Tibial nerve (tissue), 4 donors: Measurements from ENCODE around the gene NKAIN4. TPM values are rescaled to one million over a fixed set of nuclear protein-coding genes. Genes with fewer than 3 reads are reported as not detected.
A peak's percentile ranks its signal among the peaks of the same experiment; 100 is the strongest.

ENCODE experiments used
- DNase-seq, 2 donors: peaks; one replicate each; pipeline ENCODE4 v3.0.0-alpha.2; 2019; ENCODE audit warnings: low spot score in 2 of 2
- H3K27ac ChIP-seq, 4 donors: fragments of 200-600 bp; sonication (generic) in 3 of 4; one replicate each; pipeline ENCODE4 v1.5.1; 2017 to 2019; ENCODE audit warnings: mild to moderate bottlenecking in 1 of 4
- H3K27me3 ChIP-seq, 2 donors: fragments of 200-600 bp; sonication (generic) in 1 of 2; one replicate each; pipeline versions ENCODE4 v1.5.1 to v1.6.0; 2017 to 2019
- H3K36me3 ChIP-seq, 3 donors: fragments of 200-600 bp; sonication (generic); one replicate each; pipeline ENCODE4 v1.5.1; 2018 to 2019
- H3K4me1 ChIP-seq, 4 donors: fragments of 200-600 bp; sonication (generic) in 3 of 4; one replicate each; pipeline ENCODE4 v1.5.1; 2017 to 2019
- H3K4me3 ChIP-seq, 4 donors: fragments of 200-600 bp; sonication (generic) in 3 of 4; one replicate each; pipeline ENCODE4 v1.5.1; 2017 to 2019; ENCODE audit warnings: mild to moderate bottlenecking in 1 of 4, moderate library complexity in 1 of 4
- H3K9me3 ChIP-seq, 4 donors: fragments of 200-600 bp; sonication (generic) in 3 of 4; one replicate each; pipeline ENCODE4 v1.5.1; 2017 to 2019
- CTCF ChIP-seq, 5 experiments: fragments of 200-600 bp in 3 of 5; fragments of 450-650 bp in 2 of 5; sonication (generic) in 3 of 5; IDR thresholded peaks; one replicate each; pipeline ENCODE4 v1.5.1; 2016 to 2019; ENCODE audit warnings: antibody characterized with exemption in 5 of 5, mild to moderate bottlenecking in 3 of 5, moderate library complexity in 2 of 5
- EP300 ChIP-seq, 2 donors: sonication (generic); formaldehyde crosslinking; IDR thresholded peaks; one replicate each; pipeline ENCODE4 v1.6.1; 2017; ENCODE audit warnings: antibody characterized with exemption in 2 of 2, mild to moderate bottlenecking in 1 of 2
- POLR2A ChIP-seq, 2 donors: fragments of 450-650 bp; IDR thresholded peaks; one replicate each; pipeline ENCODE4 v1.6.1; 2017; ENCODE audit warnings: antibody characterized with exemption in 2 of 2, mild to moderate bottlenecking in 2 of 2, moderate library complexity in 2 of 2
- WGBS, 2 donors: methylation state at CpG; one replicate each; pipeline ENCODE4 v1.1.5; 2018; 5-methylcytosine and 5-hydroxymethylcytosine counted together
- total RNA-seq, 4 donors: library from RNA; depleted of rRNA; stranded (reverse); fragments of >200 nt; gene quantifications; one replicate each; pipeline ENCODE4 v1.1.0, GENCODE V29; 2016

NKAIN4 gene
- total RNA-seq, 4 donors from 2014 or later, result 1.2 to 7.2 (median 3.1) TPM

GRCh38 chr20:63216041-63216848 lies 38.0 kb downstream of the NKAIN4 start, which contains the start of gene YTHDF1:
TSS of gene YTHDF1 (minus strand) at chr20:63216131. CDS start at chr20:63215892, 239 bp downstream.
- TF ChIP-seq EP300 (IDR thresholded peaks at IDR 0.05) (peak; percentile 67 to 71), CTCF (IDR thresholded peaks at IDR 0.05) (no peak), POLR2A (IDR thresholded peaks at IDR 0.05) (peak in 1 of 2 donors; percentile 63)
- Histone ChIP-seq H3K9me3 (no peaks in the 10 kb centered on the region), H3K27me3 (no peaks in the 10 kb centered on the region), H3K36me3 (peaks cover 0 to 30% (median 7%) of the 10 kb centered on the region in 3 donors), H3K4me3 (peak within 1 kb of the TSS; percentile 65 to 98 (median 81)), H3K27ac (peak within 1 kb of the TSS; percentile 55 to 90 (median 82)), H3K4me1 (peaks cover 0 to 47% (median 19%) of the 10 kb centered on the region in 4 donors)
- peak; percentile 91 to 93 for DNase-seq
- WGBS, 2 donors, result 2% methylated on average over 20 to 43 of the region's 96 CpGs

GRCh38 chr20:63215101-63216040 lies 38.9 kb downstream of the NKAIN4 start:
- Histone ChIP-seq H3K36me3 (peaks cover 0 to 39% (median 7%) of the 10 kb centered on the region in 3 donors), H3K27ac (peak overlapping the region in 3 of 4 donors; percentile 79 to 83 (median 82)), H3K4me3 (peak overlapping the region; percentile 65 to 98 (median 78)), H3K27me3 (no peaks in the 10 kb centered on the region), H3K9me3 (no peaks in the 10 kb centered on the region), H3K4me1 (peaks cover 0 to 55% (median 19%) of the 10 kb centered on the region in 4 donors)
- TF ChIP-seq POLR2A (IDR thresholded peaks at IDR 0.05) (no peak), EP300 (IDR thresholded peaks at IDR 0.05) (no peak), CTCF (IDR thresholded peaks at IDR 0.05) (peak in 1 of 5 experiments; percentile 1)
- WGBS, 2 donors, result 2% methylated on average over 62 of the region's 81 CpGs
- DNase-seq, result no peak

- peak overlapping the region in 1 of 4 donors; percentile 98 for H3K4me3 ChIP-seq
- peaks cover 0 to 63% (median 20%) of the 10 kb centered on the region in 4 donors for H3K4me1 ChIP-seq
- peak overlapping the region in 1 of 4 donors; percentile 83 for H3K27ac ChIP-seq
- no peaks in the 10 kb centered on the region for H3K27me3 ChIP-seq
- no peak for DNase-seq
- H3K9me3 ChIP-seq, result no peaks in the 10 kb centered on the region
- TF ChIP-seq CTCF (IDR thresholded peaks at IDR 0.05) (no peak), EP300 (IDR thresholded peaks at IDR 0.05) (no peak), POLR2A (IDR thresholded peaks at IDR 0.05) (no peak)
- H3K36me3 ChIP-seq, result peaks cover 0 to 47% (median 7%) of the 10 kb centered on the region in 3 donors
- WGBS, 2 donors, result 67 to 68% methylated on average over 6 of the region's 6 CpGs
Observed at GRCh38 chr20:63214514-63214913, 39.7 kb downstream of the NKAIN4 start.

DNA sequence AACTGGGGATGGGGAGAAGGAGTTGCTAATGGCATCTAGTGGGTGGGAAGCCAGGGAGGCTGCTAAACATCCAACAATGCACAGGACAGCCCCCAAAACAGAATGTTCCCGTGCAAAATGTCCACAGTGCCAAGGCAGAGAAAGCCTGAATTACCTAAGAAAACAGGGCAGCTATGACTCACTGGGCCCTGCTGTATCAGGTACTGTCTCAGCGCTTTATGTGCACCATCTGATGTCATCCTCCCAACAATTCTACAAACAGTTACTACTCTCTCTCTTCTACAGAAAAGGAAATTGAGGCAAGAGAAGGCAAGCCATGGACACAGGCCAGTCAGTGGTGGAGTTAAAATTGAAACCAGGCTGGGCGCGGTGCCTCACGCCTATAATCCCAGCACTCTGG lies 41.5 kb downstream of the NKAIN4 start:
- H3K9me3 ChIP-seq, result no peaks in the 10 kb centered on the region
- 85 to 89% methylated on average over 5 of the region's 5 CpGs for WGBS, 2 donors
- no peak overlapping the region for H3K4me3 ChIP-seq
- peaks cover 0 to 62% (median 7%) of the 10 kb centered on the region in 3 donors for H3K36me3 ChIP-seq
- H3K4me1 ChIP-seq, result peaks cover 0 to 68% (median 21%) of the 10 kb centered on the region in 4 donors
- no peak overlapping the region for H3K27ac ChIP-seq
- no peak for DNase-seq
- no peak for TF ChIP-seq POLR2A (IDR thresholded peaks at IDR 0.05)
- H3K27me3 ChIP-seq, result no peaks in the 10 kb centered on the region

DNA sequence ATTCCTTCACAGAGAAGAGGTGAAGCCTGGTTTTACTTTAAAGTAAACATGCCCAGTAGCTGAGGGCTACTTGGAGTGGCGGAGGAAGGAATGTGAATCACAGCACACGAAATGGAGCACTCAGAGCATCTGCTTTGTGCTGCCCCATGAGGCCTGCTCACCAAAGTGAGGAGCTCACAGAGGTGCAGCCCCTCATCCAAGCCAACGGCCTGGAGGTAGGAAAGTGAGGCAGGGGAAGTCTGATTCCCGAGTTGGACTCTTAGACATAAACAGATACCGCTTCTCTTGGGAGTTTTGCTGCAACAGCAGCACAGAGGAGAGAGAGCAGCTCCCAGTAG lies 41.9 kb downstream of the NKAIN4 start:
- peaks cover 0 to 66% (median 7%) of the 10 kb centered on the region in 3 donors for H3K36me3 ChIP-seq

More for the DNA sequence above, 41.9 kb downstream of the NKAIN4 start:
- peaks cover 0 to 68% (median 21%) of the 10 kb centered on the region in 4 donors for H3K4me1 ChIP-seq
- no peak for DNase-seq
- WGBS, 2 donors, result 73 to 74% methylated on average over 5 of the region's 5 CpGs
- no peak overlapping the region for H3K4me3 ChIP-seq
- no peaks in the 10 kb centered on the region for H3K27me3 ChIP-seq
- no peak overlapping the region for H3K27ac ChIP-seq
- no peaks in the 10 kb centered on the region for H3K9me3 ChIP-seq
- TF ChIP-seq CTCF (IDR thresholded peaks at IDR 0.05) (no peak), EP300 (IDR thresholded peaks at IDR 0.05) (no peak), POLR2A (IDR thresholded peaks at IDR 0.05) (no peak)
